HepG2 (cell line): ENCODE measurements around the gene CEACAM4. TPM values are rescaled to one million over a fixed set of nuclear protein-coding genes. Genes with fewer than 3 reads are reported as not detected.

Experiments
- ATAC-seq: fragments of 200-7000 bp; cut with Tn5 transposase; 3 replicates; pipeline ENCODE4 v1.9.1; 2020; ENCODE audit warnings: mild to moderate bottlenecking, moderate library complexity
- BruUV-seq: library from RNA; stranded (reverse); fragments of 400-500 nt; replicated peaks from 2 replicates; lab custom pipeline; 2021; lab: Mats Ljungman, UMichigan
- CTCF ChIA-PET: fragments of 300-600 bp; formaldehyde crosslinking; extraction: SDS; loops from one replicate; lab custom pipeline; 2021; ENCODE audit warnings: low total read pairs, inconsistent platforms, low intra/inter-chr PET ratio; lab: Yijun Ruan, JAX
- POLR2A ChIA-PET: fragments of 350-600 bp; sonication (Branson Sonifier 250); formaldehyde crosslinking; loops from one replicate; lab custom pipeline; 2020; ENCODE audit warnings: antibody characterized with exemption, inconsistent platforms; lab: Yijun Ruan, JAX
- DNase-seq: peaks from one replicate; pipeline ENCODE4 v3.0.0-alpha.2; 2015; ENCODE audit warnings: low spot score
- FAIRE-seq: peaks from 3 replicates; lab custom pipeline; 2011; peaks lifted over from hg19 to GRCh38; lab: Jason Lieb, UNC
- H2AFZ ChIP-seq: one replicate; pipeline ENCODE4 v1.6.1; 2011; ENCODE audit warnings: low read length, inconsistent platforms
- H3K27ac ChIP-seq: fragments of 300-600 bp; 3 replicates; pipeline ENCODE4 v1.8.0; 2011; ENCODE audit warnings: mixed run types, mild to moderate bottlenecking, mixed read lengths, low read length, inconsistent platforms; ENCODE audit not compliant: insufficient read depth; ENCODE audit errors: extremely low read length
- H3K27me3 ChIP-seq, 2 experiments: fragments of 200-600 bp in 1 of 2; 2 replicates in 1 of 2; 3 replicates in 1 of 2; pipeline versions ENCODE4 v1.6.0 to v1.8.0; 2011; ENCODE audit warnings: low read length in 2 of 2, mild to moderate bottlenecking in 2 of 2, moderate library complexity in 2 of 2, inconsistent platforms in 1 of 2; ENCODE audit not compliant: insufficient read depth in 2 of 2, control insufficient read depth in 1 of 2
- H3K36me3 ChIP-seq, 2 experiments: fragments of 200-600 bp in 1 of 2; replicated peaks in 1 of 2; 2 replicates in 1 of 2; 3 replicates in 1 of 2; pipeline versions ENCODE4 v1.5.1 to v1.8.0; 2011; ENCODE audit warnings: low read length in 2 of 2, inconsistent platforms in 1 of 2; ENCODE audit not compliant: insufficient read depth in 2 of 2, control insufficient read depth in 1 of 2
- H3K4me1 ChIP-seq: 2 replicates; pipeline ENCODE4 v1.5.1; 2012; ENCODE audit warnings: low read length, inconsistent platforms; ENCODE audit not compliant: insufficient read depth
- H3K4me2 ChIP-seq: 2 replicates; pipeline ENCODE4 v1.6.0; 2011; ENCODE audit warnings: low read depth, low read length, inconsistent platforms
- H3K4me3 ChIP-seq, 3 experiments: fragments of 200-600 bp in 1 of 3; sonication (generic), shearing (Covaris generic) in 1 of 3; replicated peaks in 1 of 3; 2 replicates each; pipeline ENCODE4 v1.5.1; 2011 to 2016; ENCODE audit warnings: low read length in 3 of 3, inconsistent platforms in 2 of 3, low read depth in 2 of 3, mild to moderate bottlenecking in 2 of 3, control low read depth in 1 of 3, mixed read lengths in 1 of 3; ENCODE audit not compliant: insufficient read depth in 1 of 3
- H3K79me2 ChIP-seq: one replicate; pipeline ENCODE4 v1.6.1; 2011; ENCODE audit warnings: low read length, inconsistent platforms; ENCODE audit not compliant: insufficient read depth
- H3K9ac ChIP-seq: 2 replicates; pipeline ENCODE4 v1.6.0; 2011; ENCODE audit warnings: mild to moderate bottlenecking, low read depth, low read length, inconsistent platforms; ENCODE audit not compliant: insufficient read depth
- H3K9me3 ChIP-seq: 2 replicates; pipeline ENCODE4 v1.5.1; 2012; ENCODE audit warnings: mild to moderate bottlenecking, low read length
- H4K20me1 ChIP-seq: 2 replicates; pipeline ENCODE4 v1.6.0; 2011; ENCODE audit warnings: inconsistent platforms, mild to moderate bottlenecking, low read length, moderate library complexity; ENCODE audit not compliant: insufficient read depth
- ELF3 ChIP-seq: IDR thresholded peaks from 2 replicates; pipeline ENCODE4 v1.6.1; 2016; ENCODE audit warnings: missing genetic modification reagents, missing compliant biosample characterization
- GTF2F1 ChIP-seq: fragments of 150-350 bp; IDR thresholded peaks from 2 replicates; pipeline ENCODE4 v1.6.1; 2014; ENCODE audit warnings: low read length
- JARID2 ChIP-seq: sonication (generic); formaldehyde crosslinking; IDR thresholded peaks from 2 replicates; pipeline ENCODE4 v1.8.1; 2023; ENCODE audit warnings: missing genetic modification reagents, inconsistent platforms; ENCODE audit not compliant: insufficient replicate concordance
- KLF12 ChIP-seq: sonication (generic); formaldehyde crosslinking; IDR thresholded peaks from 2 replicates; pipeline ENCODE4 v1.4.0; 2020; ENCODE audit warnings: missing genetic modification reagents, borderline replicate concordance
- KLF16 ChIP-seq, 2 experiments: sonication (generic) in 1 of 2; formaldehyde crosslinking in 1 of 2; IDR thresholded peaks; 2 replicates each; pipeline versions ENCODE4 v1.6.1 to v1.8.0; 2016 to 2023; ENCODE audit warnings: missing genetic modification reagents in 2 of 2, missing compliant biosample characterization in 1 of 2
- NR1H2 ChIP-seq: sonication (generic); formaldehyde crosslinking; IDR thresholded peaks from 2 replicates; pipeline ENCODE4 v1.8.1; 2022; ENCODE audit warnings: low read depth, missing genetic modification reagents, borderline replicate concordance
- SMARCC2 ChIP-seq: fragments of 450-650 bp; IDR thresholded peaks from 2 replicates; pipeline ENCODE4 v1.6.1; 2017; ENCODE audit warnings: antibody characterized with exemption, mild to moderate bottlenecking
- TEF ChIP-seq: sonication (generic); formaldehyde crosslinking; IDR thresholded peaks from 2 replicates; pipeline ENCODE4 v1.5.0; 2020; ENCODE audit warnings: missing genetic modification reagents
- THAP9 ChIP-seq: sonication (generic); formaldehyde crosslinking; IDR thresholded peaks from 2 replicates; pipeline ENCODE4; 2020; ENCODE audit warnings: missing genetic modification reagents, mild to moderate bottlenecking, borderline replicate concordance
- USF2 ChIP-seq, 2 experiments: sonication (generic) in 1 of 2; formaldehyde crosslinking in 1 of 2; IDR thresholded peaks; 2 replicates each; pipeline versions ENCODE4 v1.5.1 to v1.6.1; 2011 to 2020; ENCODE audit warnings: borderline replicate concordance in 1 of 2, low read depth in 1 of 2, low read length in 1 of 2, mild to moderate bottlenecking in 1 of 2, missing genetic modification reagents in 1 of 2, moderate library complexity in 1 of 2
- ZNF350 ChIP-seq: sonication (generic); formaldehyde crosslinking; IDR thresholded peaks from 2 replicates; pipeline ENCODE4 v1.4.0; 2020; ENCODE audit warnings: mild to moderate bottlenecking, low read depth, missing genetic modification reagents, borderline replicate concordance
- ZNF432 ChIP-seq: sonication (generic); formaldehyde crosslinking; IDR thresholded peaks from 2 replicates; pipeline ENCODE4 v1.5.0; 2020; ENCODE audit warnings: missing genetic modification reagents, mild to moderate bottlenecking, borderline replicate concordance
- ZNF550 ChIP-seq: sonication (generic); formaldehyde crosslinking; IDR thresholded peaks from 2 replicates; pipeline ENCODE4 v1.4.0; 2020; ENCODE audit warnings: mild to moderate bottlenecking, missing genetic modification reagents, borderline replicate concordance
- ZNF616 ChIP-seq: sonication (generic); formaldehyde crosslinking; IDR thresholded peaks from 2 replicates; pipeline ENCODE4 v1.5.0; 2020; ENCODE audit warnings: low read depth, mild to moderate bottlenecking, missing genetic modification reagents
- ZNF792 ChIP-seq: IDR thresholded peaks from 2 replicates; pipeline ENCODE4 v1.6.1; 2016
- WGBS: methylation state at CpG from one replicate; pipeline ENCODE4 v1.1.6; 2017; ENCODE audit warnings: low lambda C conversion rate; 5-methylcytosine and 5-hydroxymethylcytosine counted together
- in situ Hi-C: cut with HindIII; loops from 2 replicates; pipeline ENCODE4 v1.10.0; 2017; ENCODE audit warnings: low pct_unique_long_range_greater_than_20kb; ENCODE audit not compliant: extremely low pct_ligation_motif_present
- intact Hi-C: fragments of 100-400 bp; cut with micrococcal nuclease; formaldehyde crosslinking; loops from one replicate; pipeline ENCODE4 v1.10.0; 2022; ENCODE audit not compliant: unreplicated experiment
- polyA plus RNA-seq, 8 experiments: library from polyadenylated mRNA; depleted of rRNA in 3 of 8; stranded (reverse) in 7 of 8; unstranded in 1 of 8; fragments of >200 nt; fragmentation: Illumina TruSeq in 4 of 8; extraction: Trizol in 4 of 8; gene quantifications; 2 replicates each; pipeline versions ENCODE4 v1.2.1 to v1.2.3, GENCODE V29; 2011 to 2016; ENCODE audit warnings: low read depth in 4 of 8, missing spikeins in 1 of 8, mixed read lengths in 1 of 8; ENCODE audit not compliant: insufficient read depth in 1 of 8
- total RNA-seq, 5 experiments: library from RNA; depleted of rRNA; stranded (reverse); fragments of >200 nt; fragmentation: Illumina TruSeq; extraction: Trizol; gene quantifications; 2 replicates each; pipeline ENCODE4 v1.2.3, GENCODE V29; 2016; ENCODE audit warnings: low read depth in 1 of 5

The CEACAM4 gene
- total and polyA plus RNA-seq, 2 of the 13 experiments (the other 11 are each of a cell fraction or from before 2014, with no cell fraction given) = not detected

- Histone ChIP-seq H3K4me2 (no peak overlapping the region), H3K4me1 (no peaks in the 10 kb centered on the region), H3K9ac (no peak overlapping the region), H3K27ac (no peak overlapping the region), H3K36me3 (no peaks in the 10 kb centered on the region), H3K27me3 (no peaks in the 10 kb centered on the region), H3K79me2 (no peaks in the 10 kb centered on the region), H4K20me1 (no peaks in the 10 kb centered on the region), H3K9me3 (peaks cover 20% of the 10 kb centered on the region), H2AFZ (no peak overlapping the region), H3K4me3 (no peak overlapping the region)
- no peak for FAIRE-seq
- in situ Hi-C loops (no loop called here), intact Hi-C loops (no loop called here)
- no peak for DNase-seq
- TF ChIP-seq ZNF550 (CRISPR knock-in tag) (no peak), SMARCC2 (no peak), KLF12 (no peak), NR1H2 (no peak), ZNF350 (CRISPR knock-in tag) (no peak), THAP9 (CRISPR knock-in tag) (no peak), JARID2 (CRISPR knock-in tag) (no peak), GTF2F1 (no peak), USF2 (IDR thresholded peaks at IDR 0.05; ENCODE audit: low read depth, low read length) (no peak), USF2 (CRISPR knock-in tag; IDR thresholded peaks at IDR 0.05; ENCODE audit: borderline replicate concordance) (no peak), KLF16 (CRISPR knock-in tag; IDR thresholded peaks at IDR 0.05) (no peak), ELF3 (no peak), ZNF432 (CRISPR knock-in tag) (no peak), ZNF616 (CRISPR knock-in tag) (no peak), ZNF792 (no peak), TEF (no peak)
- 0% methylated on average over 1 of the region's 1 CpG for WGBS
- POLR2A ChIA-PET = no interaction called here
- no TSS peak for BruUV-seq
- CTCF ChIA-PET = no interaction called here
- no peak for ATAC-seq
These were observed 41.4 kb upstream of the CEACAM4 start for GRCh38 chr19:41668315-41668714.
